Measurements from ENCODE around the gene HOXB3.
"Not testable (repeated sequence)": the region's sequence is repeated elsewhere in the genome, so short reads cannot be mapped to it uniquely, and the experiment has no call there.

The HOXB3 gene

DNA sequence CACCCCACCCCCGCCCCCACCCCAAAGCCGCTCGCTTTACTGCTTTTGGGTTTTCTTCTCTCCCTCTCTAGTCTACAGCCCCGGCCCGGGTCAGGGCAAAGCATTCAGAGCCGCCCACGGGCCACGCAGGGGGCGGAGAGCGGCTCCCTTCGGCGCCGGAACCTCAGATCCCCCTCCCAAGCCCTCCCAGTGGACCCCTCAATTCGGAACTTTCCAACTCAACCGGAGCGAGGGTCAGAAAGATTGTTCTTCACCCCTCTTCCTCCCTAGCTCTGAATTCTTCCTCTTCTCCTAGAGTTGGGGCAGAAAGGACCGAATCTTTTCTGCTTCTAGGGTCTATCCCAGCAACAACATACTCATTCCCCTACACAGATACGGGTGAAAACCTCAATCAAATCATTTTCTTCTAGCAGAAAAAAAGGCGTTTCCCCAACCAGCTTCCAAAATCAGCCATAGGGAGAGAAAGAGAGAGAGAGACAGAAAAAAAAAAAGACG is 46.1 kb downstream of the HOXB3 start:
- peak in 1 of 2 donors; percentile 18 for DNase-seq

DNA sequence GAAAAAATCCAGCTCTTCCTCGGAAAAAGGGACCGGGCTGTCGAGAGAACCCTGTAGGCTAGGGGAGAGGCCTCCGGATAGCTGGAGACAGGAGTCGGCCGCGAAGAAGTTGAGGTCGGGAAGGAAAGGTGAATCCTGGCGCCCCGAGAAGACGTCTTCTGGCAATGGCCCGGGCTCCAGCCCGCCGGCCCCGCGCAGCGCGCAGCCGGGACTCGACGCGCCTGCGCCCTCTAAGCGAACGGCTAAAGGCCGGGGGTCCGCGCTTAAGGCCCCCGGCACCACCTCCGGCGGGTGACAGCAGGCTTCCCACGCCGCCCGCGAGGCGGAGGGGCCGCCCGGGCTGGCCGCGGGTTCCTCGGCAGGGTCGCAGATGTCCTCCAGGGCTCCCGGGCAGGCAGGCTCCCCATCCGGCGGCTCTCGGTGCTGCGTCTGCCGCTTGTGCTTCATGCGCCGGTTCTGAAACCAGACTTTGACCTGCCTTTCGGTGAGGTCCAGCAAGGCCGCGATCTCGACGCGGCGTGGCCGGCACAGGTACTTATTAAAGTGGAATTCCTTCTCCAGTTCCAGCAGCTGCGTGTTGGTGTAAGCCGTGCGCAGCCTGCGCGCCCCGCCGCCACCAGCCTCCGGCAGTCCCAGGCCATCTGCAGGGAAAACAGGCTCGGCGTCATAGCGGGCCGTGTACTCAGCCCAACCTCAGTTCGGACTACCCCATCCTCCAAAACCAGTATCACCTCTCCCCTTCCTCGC is 46.8 kb downstream of the HOXB3 start:
- DNase-seq: peak; percentile 55 to 70

- no peak for DNase-seq
Observed at GRCh38 chr17:48542698-48543106, 47.3 kb downstream of the HOXB3 start.

- peak in 1 of 2 donors; percentile 30 for DNase-seq
Observed at GRCh38 chr17:48542114-48542656, 47.9 kb downstream of the HOXB3 start.

- peak; percentile 36 to 46 for DNase-seq
Observed at GRCh38 chr17:48541577-48542113, 48.4 kb downstream of the HOXB3 start.

- DNase-seq: peak in 1 of 2 donors; percentile 4
Observed at GRCh38 chr17:48541036-48541576, 48.9 kb downstream of the HOXB3 start.

GRCh38 chr17:48540213-48540612 is 49.8 kb downstream of the HOXB3 start:
- DNase-seq: no peak

GRCh38 chr17:48539177-48539576 is 50.9 kb downstream of the HOXB3 start:
- no peak for DNase-seq

- DNase-seq: no peak
Observed at GRCh38 chr17:48537316-48537715, 52.7 kb downstream of the HOXB3 start.

GRCh38 chr17:48535793-48536559 is 54.1 kb downstream of the HOXB3 start:
- DNase-seq: not testable (repeated sequence)

GRCh38 chr17:48532261-48532660 is 57.8 kb downstream of the HOXB3 start:
- DNase-seq: no peak

DNA sequence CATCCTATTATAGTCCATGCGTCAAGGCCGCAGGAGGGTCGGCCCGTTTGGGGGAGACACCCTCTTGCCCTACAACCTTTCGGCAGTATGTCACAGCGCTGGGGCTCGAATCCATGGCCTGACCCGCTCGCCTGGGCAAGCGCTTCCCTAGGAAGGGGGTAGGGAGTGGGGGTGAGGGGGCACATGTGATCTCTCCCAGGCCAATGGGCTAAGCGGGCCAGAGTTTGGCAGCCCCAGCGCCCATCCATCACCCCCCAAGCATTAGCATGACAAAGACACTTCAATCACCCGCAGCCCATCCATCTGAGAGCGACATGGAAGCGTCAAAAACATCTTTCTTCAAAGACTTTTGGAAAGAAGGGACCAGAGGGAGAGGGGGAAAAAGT is 59.2 kb downstream of the HOXB3 start, which contains the start of gene HOXB1:
Gene HOXB1 (minus strand): TSS at position 125 of the 386 bp plus-strand sequence. CDS start 107 bp downstream, at position 18.
- DNase-seq: no peak

DNA sequence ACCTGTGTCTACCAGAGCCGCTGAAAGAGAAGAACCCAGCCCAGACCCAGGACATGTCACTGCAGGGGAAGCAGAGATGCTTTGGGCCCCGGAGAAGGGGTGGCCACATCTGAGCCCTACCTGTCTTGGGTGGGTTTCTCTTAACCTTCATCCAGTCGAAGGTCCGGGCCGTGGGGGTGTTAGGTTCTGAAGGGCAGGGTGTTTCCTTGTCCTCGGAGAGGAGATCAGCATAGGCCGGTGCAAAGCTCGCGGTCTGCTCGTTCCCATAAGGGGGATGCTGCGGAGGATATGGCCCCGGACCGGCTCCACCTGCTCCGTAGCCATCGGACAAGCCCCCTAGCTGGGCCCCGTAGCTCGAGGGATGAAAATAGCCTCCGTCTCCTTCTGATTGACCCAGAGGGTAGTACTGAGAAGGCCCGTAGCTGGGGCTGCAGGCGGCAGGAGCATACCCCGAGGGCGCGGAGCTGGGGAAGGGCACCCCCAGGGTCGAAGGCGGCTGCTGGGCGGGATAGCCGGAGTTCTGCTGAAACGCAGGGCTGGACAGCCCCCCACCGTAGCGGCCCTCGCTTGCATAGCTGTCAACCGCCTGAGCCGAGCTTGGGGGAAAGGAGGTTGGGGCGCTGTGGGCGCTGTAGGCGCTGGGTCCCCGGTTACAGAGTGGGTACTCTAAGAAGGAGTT is 59.7 kb downstream of the HOXB3 start:
- DNase-seq: no peak

- DNase-seq: no peak
Observed at GRCh38 chr17:48529683-48530009, 60.4 kb downstream of the HOXB3 start.

- no peak for DNase-seq
Observed at GRCh38 chr17:48528936-48529682, 60.9 kb downstream of the HOXB3 start.

GRCh38 chr17:48528153-48528935 is 61.7 kb downstream of the HOXB3 start:
- no peak for DNase-seq

DNA sequence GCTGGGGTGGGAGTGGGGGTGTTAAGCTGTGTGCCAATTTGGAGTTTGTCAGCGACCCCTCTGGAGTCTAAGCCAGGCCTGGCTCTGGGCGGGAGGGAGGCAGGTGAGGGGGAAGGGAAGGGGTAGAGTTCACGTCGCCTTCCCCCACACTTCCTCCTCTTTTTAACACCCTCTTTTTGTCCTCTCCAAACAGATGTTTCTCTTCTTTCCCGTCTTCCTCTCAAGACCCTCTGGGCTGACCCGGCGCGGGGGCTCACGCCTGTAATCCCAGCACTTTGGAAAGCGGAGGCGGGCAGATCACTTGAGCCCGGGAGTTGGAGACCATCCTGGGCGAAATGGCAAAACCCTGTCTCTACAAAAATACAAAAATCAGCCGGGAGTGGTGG is 62.5 kb downstream of the HOXB3 start:
- no peak for DNase-seq

- DNase-seq: no peak
Observed at GRCh38 chr17:48526608-48527546, 63.2 kb downstream of the HOXB3 start.

GRCh38 chr17:48523010-48523409 is 67.0 kb downstream of the HOXB3 start:
- no peak for DNase-seq

All from CD4-positive, alpha-beta T cell treated with Interleukin-1 beta for 1 hour (primary cell).